ENCODE measurements around the gene MTA2.
"Not testable (repeated sequence)": the region's sequence is repeated elsewhere in the genome, so short reads cannot be mapped to it uniquely, and the experiment has no call there.

Gene MTA2

GRCh38 chr11:62644220-62644619, 42.6 kb upstream of the MTA2 start:
- Histone ChIP-seq H3K9me3 (ENCODE audit: control insufficient read depth in 2 of 2, low read length in 2 of 2) (no peaks in the 10 kb centered on the region), H3K27ac (ENCODE audit: low read depth in 2 of 2, low read length in 2 of 2) (no peak overlapping the region), H3K4me3 (ENCODE audit: low read length in 2 of 2) (no peak overlapping the region), H3K9ac (ENCODE audit: low read depth in 1 of 2, low read length in 2 of 2) (no peak overlapping the region), H3K4me1 (ENCODE audit: control insufficient read depth in 2 of 2, insufficient read depth in 2 of 2, low read length in 2 of 2) (peaks cover 11 to 16% of the 10 kb centered on the region in 2 donors), H3K36me3 (ENCODE audit: control insufficient read depth in 2 of 2, insufficient read depth in 2 of 2, low read length in 2 of 2) (peaks cover 11 to 27% of the 10 kb centered on the region in 2 donors), H3K27me3 (ENCODE audit: control insufficient read depth in 2 of 2, insufficient read depth in 2 of 2, low read length in 2 of 2) (no peaks in the 10 kb centered on the region)

- Histone ChIP-seq H3K27ac (ENCODE audit: low read depth in 2 of 2, low read length in 2 of 2) (no peak overlapping the region), H3K9ac (ENCODE audit: low read depth in 1 of 2, low read length in 2 of 2) (no peak overlapping the region), H3K4me3 (ENCODE audit: low read length in 2 of 2) (no peak overlapping the region), H3K27me3 (ENCODE audit: control insufficient read depth in 2 of 2, insufficient read depth in 2 of 2, low read length in 2 of 2) (no peaks in the 10 kb centered on the region), H3K4me1 (ENCODE audit: control insufficient read depth in 2 of 2, insufficient read depth in 2 of 2, low read length in 2 of 2) (no peaks in the 10 kb centered on the region), H3K9me3 (ENCODE audit: control insufficient read depth in 2 of 2, low read length in 2 of 2) (no peaks in the 10 kb centered on the region), H3K36me3 (ENCODE audit: control insufficient read depth in 2 of 2, insufficient read depth in 2 of 2, low read length in 2 of 2) (peaks cover 54 to 78% of the 10 kb centered on the region in 2 donors)
These were observed 30.8 kb upstream of the MTA2 start for GRCh38 chr11:62632492-62632891.

GRCh38 chr11:62627713-62628112, 26.0 kb upstream of the MTA2 start:
- no peak overlapping the region for H3K4me3 ChIP-seq (ENCODE audit: low read length in 2 of 2)
- no peaks in the 10 kb centered on the region for H3K9me3 ChIP-seq (ENCODE audit: control insufficient read depth in 2 of 2, low read length in 2 of 2)
- no peaks in the 10 kb centered on the region for H3K27me3 ChIP-seq (ENCODE audit: control insufficient read depth in 2 of 2, insufficient read depth in 2 of 2, low read length in 2 of 2)
- peaks cover 56 to 69% of the 10 kb centered on the region in 2 donors for H3K36me3 ChIP-seq (ENCODE audit: control insufficient read depth in 2 of 2, insufficient read depth in 2 of 2, low read length in 2 of 2)
- no peaks in the 10 kb centered on the region for H3K4me1 ChIP-seq (ENCODE audit: control insufficient read depth in 2 of 2, insufficient read depth in 2 of 2, low read length in 2 of 2)
- H3K27ac ChIP-seq (ENCODE audit: low read depth in 2 of 2, low read length in 2 of 2), result no peak overlapping the region
- H3K9ac ChIP-seq (ENCODE audit: low read depth in 1 of 2, low read length in 2 of 2), result no peak overlapping the region

DNA sequence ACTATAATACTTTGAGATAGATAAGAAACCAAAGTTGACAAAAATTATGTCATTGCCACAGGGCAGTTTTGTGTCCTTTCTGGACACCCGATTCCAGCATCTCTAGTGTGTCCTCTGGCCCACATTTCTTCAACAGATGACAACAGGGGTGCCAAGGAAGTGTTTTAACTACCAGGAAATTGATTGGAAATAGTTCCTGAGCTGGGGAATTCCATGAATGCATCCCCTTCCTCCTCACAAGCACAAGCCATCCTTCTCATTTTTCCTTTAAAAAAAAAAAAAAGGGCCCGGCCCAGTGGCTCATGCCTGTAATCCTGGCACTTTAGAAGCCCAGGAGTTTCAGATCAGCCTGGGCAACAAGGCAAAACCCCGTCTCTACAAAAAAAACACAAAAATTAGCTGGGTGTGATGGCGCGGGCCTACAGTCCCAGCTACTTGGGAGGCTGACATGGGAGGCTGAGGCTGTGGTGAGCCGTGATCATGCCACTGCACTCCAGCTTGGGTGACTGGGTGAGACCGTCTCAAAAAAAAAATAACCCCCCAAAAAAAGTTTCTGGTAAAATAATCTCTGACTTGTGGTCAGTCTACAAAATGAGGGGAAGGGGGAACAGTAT, 20.9 kb upstream of the MTA2 start:
- Histone ChIP-seq H3K4me3 (ENCODE audit: low read length in 2 of 2) (peak overlapping the region; percentile 80 to 92), H3K27me3 (ENCODE audit: control insufficient read depth in 2 of 2, insufficient read depth in 2 of 2, low read length in 2 of 2) (no peaks in the 10 kb centered on the region), H3K9ac (ENCODE audit: low read depth in 1 of 2, low read length in 2 of 2) (peak overlapping the region in 1 of 2 donors; percentile 32), H3K4me1 (ENCODE audit: control insufficient read depth in 2 of 2, insufficient read depth in 2 of 2, low read length in 2 of 2) (peaks cover 13 to 18% of the 10 kb centered on the region in 2 donors), H3K27ac (ENCODE audit: low read depth in 2 of 2, low read length in 2 of 2) (peak overlapping the region; percentile 88 to 93), H3K9me3 (ENCODE audit: control insufficient read depth in 2 of 2, low read length in 2 of 2) (no peaks in the 10 kb centered on the region), H3K36me3 (ENCODE audit: control insufficient read depth in 2 of 2, insufficient read depth in 2 of 2, low read length in 2 of 2) (peaks cover 20 to 24% of the 10 kb centered on the region in 2 donors)

GRCh38 chr11:62621567-62622470, 20.2 kb upstream of the MTA2 start, which contains the start of gene B3GAT3:
B3GAT3 (minus strand) TSS chr11:62621986; CDS start chr11:62621947, 39 bp downstream.
- H3K4me1 ChIP-seq (ENCODE audit: control insufficient read depth in 2 of 2, insufficient read depth in 2 of 2, low read length in 2 of 2), result peaks cover 13 to 18% of the 10 kb centered on the region in 2 donors
- H3K36me3 ChIP-seq (ENCODE audit: control insufficient read depth in 2 of 2, insufficient read depth in 2 of 2, low read length in 2 of 2), result peaks cover 16 to 21% of the 10 kb centered on the region in 2 donors
- peak within 1 kb of the TSS; percentile 80 to 90 for H3K9ac ChIP-seq (ENCODE audit: low read depth in 1 of 2, low read length in 2 of 2)
- H3K27ac ChIP-seq (ENCODE audit: low read depth in 2 of 2, low read length in 2 of 2), result peak within 1 kb of the TSS; percentile 88 to 93
- H3K27me3 ChIP-seq (ENCODE audit: control insufficient read depth in 2 of 2, insufficient read depth in 2 of 2, low read length in 2 of 2), result no peaks in the 10 kb centered on the region
- H3K4me3 ChIP-seq (ENCODE audit: low read length in 2 of 2), result peak within 1 kb of the TSS; percentile 80 to 92
- H3K9me3 ChIP-seq (ENCODE audit: control insufficient read depth in 2 of 2, low read length in 2 of 2), result no peaks in the 10 kb centered on the region

DNA sequence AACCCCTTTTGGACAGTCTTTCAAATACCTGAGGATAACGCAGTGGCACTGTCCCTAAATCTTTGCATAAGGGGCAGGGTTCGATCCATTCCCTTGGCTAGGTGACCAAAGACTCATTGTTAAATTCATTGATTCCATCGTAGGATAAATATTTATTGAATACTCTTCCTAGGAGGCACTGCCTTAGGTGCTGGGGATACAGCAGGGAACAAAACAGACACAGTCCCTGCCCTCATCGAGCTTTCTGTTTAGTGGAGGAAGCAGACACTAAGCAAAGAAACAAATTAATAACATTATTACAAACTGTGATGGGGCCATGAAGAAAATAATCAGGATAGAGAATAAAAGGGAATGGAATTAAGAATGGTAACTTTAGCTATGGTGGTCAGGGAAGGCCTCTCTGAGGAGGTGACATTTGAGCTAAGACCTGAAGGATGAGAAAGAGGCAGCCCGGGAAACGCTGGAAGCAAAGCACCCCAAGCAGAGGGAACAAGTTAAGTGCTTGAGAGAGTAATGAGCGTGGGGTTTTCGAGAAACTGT, 19.4 kb upstream of the MTA2 start:
- peak overlapping the region; percentile 80 to 92 for H3K4me3 ChIP-seq (ENCODE audit: low read length in 2 of 2)
- H3K9me3 ChIP-seq (ENCODE audit: control insufficient read depth in 2 of 2, low read length in 2 of 2), result no peaks in the 10 kb centered on the region
- H3K36me3 ChIP-seq (ENCODE audit: control insufficient read depth in 2 of 2, insufficient read depth in 2 of 2, low read length in 2 of 2), result peaks cover 9 to 14% of the 10 kb centered on the region in 2 donors
- H3K9ac ChIP-seq (ENCODE audit: low read depth in 1 of 2, low read length in 2 of 2), result peak overlapping the region; percentile 80 to 90
- H3K4me1 ChIP-seq (ENCODE audit: control insufficient read depth in 2 of 2, insufficient read depth in 2 of 2, low read length in 2 of 2), result peaks cover 13 to 18% of the 10 kb centered on the region in 2 donors
- peak overlapping the region; percentile 88 to 93 for H3K27ac ChIP-seq (ENCODE audit: low read depth in 2 of 2, low read length in 2 of 2)
- no peaks in the 10 kb centered on the region for H3K27me3 ChIP-seq (ENCODE audit: control insufficient read depth in 2 of 2, insufficient read depth in 2 of 2, low read length in 2 of 2)

GRCh38 chr11:62616957-62617356, 15.3 kb upstream of the MTA2 start:
- H3K27me3 ChIP-seq (ENCODE audit: control insufficient read depth in 2 of 2, insufficient read depth in 2 of 2, low read length in 2 of 2); H3K27ac ChIP-seq (ENCODE audit: low read depth in 2 of 2, low read length in 2 of 2); H3K36me3 ChIP-seq (ENCODE audit: control insufficient read depth in 2 of 2, insufficient read depth in 2 of 2, low read length in 2 of 2); H3K9me3 ChIP-seq (ENCODE audit: control insufficient read depth in 2 of 2, low read length in 2 of 2); H3K9ac ChIP-seq (ENCODE audit: low read depth in 1 of 2, low read length in 2 of 2); H3K4me3 ChIP-seq (ENCODE audit: low read length in 2 of 2): not testable (repeated sequence)
- peaks cover 12 to 18% of the 10 kb centered on the region in 2 donors for H3K4me1 ChIP-seq (ENCODE audit: control insufficient read depth in 2 of 2, insufficient read depth in 2 of 2, low read length in 2 of 2)

- no peak overlapping the region for H3K9ac ChIP-seq (ENCODE audit: low read depth in 1 of 2, low read length in 2 of 2)
- peaks cover 14 to 16% of the 10 kb centered on the region in 2 donors for H3K4me1 ChIP-seq (ENCODE audit: control insufficient read depth in 2 of 2, insufficient read depth in 2 of 2, low read length in 2 of 2)
- H3K9me3 ChIP-seq (ENCODE audit: control insufficient read depth in 2 of 2, low read length in 2 of 2), result no peaks in the 10 kb centered on the region
- H3K36me3 ChIP-seq (ENCODE audit: control insufficient read depth in 2 of 2, insufficient read depth in 2 of 2, low read length in 2 of 2), result peaks cover 2 to 5% of the 10 kb centered on the region in 2 donors
- no peak overlapping the region for H3K27ac ChIP-seq (ENCODE audit: low read depth in 2 of 2, low read length in 2 of 2)
- no peaks in the 10 kb centered on the region for H3K27me3 ChIP-seq (ENCODE audit: control insufficient read depth in 2 of 2, insufficient read depth in 2 of 2, low read length in 2 of 2)
- H3K4me3 ChIP-seq (ENCODE audit: low read length in 2 of 2), result no peak overlapping the region
These were observed 13.9 kb upstream of the MTA2 start for GRCh38 chr11:62615521-62615920.

GRCh38 chr11:62614275-62614674, 12.6 kb upstream of the MTA2 start:
- H3K4me1 ChIP-seq (ENCODE audit: control insufficient read depth in 2 of 2, insufficient read depth in 2 of 2, low read length in 2 of 2), result peaks cover 12 to 13% of the 10 kb centered on the region in 2 donors
- no peak overlapping the region for H3K9ac ChIP-seq (ENCODE audit: low read depth in 1 of 2, low read length in 2 of 2)
- H3K27me3 ChIP-seq (ENCODE audit: control insufficient read depth in 2 of 2, insufficient read depth in 2 of 2, low read length in 2 of 2), result no peaks in the 10 kb centered on the region
- H3K9me3 ChIP-seq (ENCODE audit: control insufficient read depth in 2 of 2, low read length in 2 of 2), result no peaks in the 10 kb centered on the region
- peaks cover 4 to 11% of the 10 kb centered on the region in 2 donors for H3K36me3 ChIP-seq (ENCODE audit: control insufficient read depth in 2 of 2, insufficient read depth in 2 of 2, low read length in 2 of 2)
- H3K27ac ChIP-seq (ENCODE audit: low read depth in 2 of 2, low read length in 2 of 2), result no peak overlapping the region
- no peak overlapping the region for H3K4me3 ChIP-seq (ENCODE audit: low read length in 2 of 2)

DNA sequence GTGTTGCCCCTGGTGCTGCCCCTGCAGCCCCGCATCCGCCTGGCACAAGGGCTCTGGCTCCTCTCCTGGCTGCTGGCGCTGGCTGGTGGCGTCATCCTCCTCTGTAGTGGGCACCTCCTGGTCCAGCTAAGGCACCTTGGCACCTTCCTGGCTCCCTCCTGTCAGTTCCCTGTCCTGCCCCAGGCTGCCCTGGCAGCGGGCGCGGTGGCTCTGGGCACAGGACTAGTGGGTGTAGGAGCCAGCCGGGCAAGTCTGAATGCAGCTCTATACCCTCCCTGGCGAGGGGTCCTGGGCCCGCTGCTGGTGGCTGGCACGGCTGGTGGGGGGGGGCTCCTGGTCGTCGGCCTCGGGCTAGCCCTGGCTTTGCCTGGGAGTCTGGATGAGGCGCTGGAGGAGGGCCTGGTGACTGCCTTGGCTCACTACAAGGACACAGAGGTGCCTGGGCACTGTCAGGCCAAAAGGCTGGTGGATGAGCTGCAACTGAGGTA, 11.7 kb upstream of the MTA2 start:
- peaks cover 4 to 13% of the 10 kb centered on the region in 2 donors for H3K36me3 ChIP-seq (ENCODE audit: control insufficient read depth in 2 of 2, insufficient read depth in 2 of 2, low read length in 2 of 2)
- H3K27ac ChIP-seq (ENCODE audit: low read depth in 2 of 2, low read length in 2 of 2), result peak overlapping the region; percentile 82 to 84
- H3K9ac ChIP-seq (ENCODE audit: low read depth in 1 of 2, low read length in 2 of 2), result peak overlapping the region; percentile 24 to 79
- no peaks in the 10 kb centered on the region for H3K9me3 ChIP-seq (ENCODE audit: control insufficient read depth in 2 of 2, low read length in 2 of 2)
- peak overlapping the region; percentile 10 to 31 for H3K4me3 ChIP-seq (ENCODE audit: low read length in 2 of 2)
- H3K27me3 ChIP-seq (ENCODE audit: control insufficient read depth in 2 of 2, insufficient read depth in 2 of 2, low read length in 2 of 2), result no peaks in the 10 kb centered on the region
- peaks cover 12 to 13% of the 10 kb centered on the region in 2 donors for H3K4me1 ChIP-seq (ENCODE audit: control insufficient read depth in 2 of 2, insufficient read depth in 2 of 2, low read length in 2 of 2)

All from mucosa of rectum (tissue), 2 donors.